GM23338 (cell line): ENCODE data around the gene PAQR4. TPM values are rescaled to one million over a fixed set of nuclear protein-coding genes. Genes with fewer than 3 reads are reported as not detected.

Experiments used
- ATAC-seq: fragments of 200-7000 bp; cut with Tn5 transposase; 3 replicates; pipeline ENCODE4 v1.9.1; 2020
- DNase-seq: peaks from one replicate; pipeline ENCODE4 v3.0.0-alpha.2; 2015; ENCODE audit warnings: low spot score
- H2AFZ ChIP-seq: fragments of 200-600 bp; sonication (generic); 2 replicates; pipeline ENCODE4 v1.8.0; 2016; ENCODE audit warnings: antibody characterized with exemption, mild to moderate bottlenecking, moderate library complexity
- H3F3A ChIP-seq: fragments of 200-600 bp; sonication (generic); replicated peaks from 2 replicates; pipeline ENCODE4 v1.8.0; 2017; ENCODE audit warnings: antibody characterized with exemption, mixed run types, low read depth
- H3K27ac ChIP-seq: fragments of 200-600 bp; sonication (generic); 2 replicates; pipeline ENCODE4 v1.6.1; 2016; ENCODE audit warnings: low read depth
- H3K27me3 ChIP-seq: fragments of 200-600 bp; sonication (generic); 2 replicates; pipeline ENCODE4 v1.8.0; 2016; ENCODE audit warnings: mild to moderate bottlenecking, mixed run types, moderate library complexity; ENCODE audit not compliant: insufficient read depth
- H3K36me3 ChIP-seq: fragments of 200-600 bp; sonication (generic); 2 replicates; pipeline ENCODE4 v1.8.0; 2016; ENCODE audit warnings: mild to moderate bottlenecking; ENCODE audit not compliant: insufficient read depth
- H3K4me1 ChIP-seq: fragments of 200-600 bp; sonication (generic); 2 replicates; pipeline ENCODE4 v1.8.0; 2016; ENCODE audit warnings: mild to moderate bottlenecking, moderate library complexity; ENCODE audit not compliant: insufficient read depth
- H3K4me2 ChIP-seq: fragments of 200-600 bp; sonication (generic); 2 replicates; pipeline ENCODE4 v1.7.1; 2017; ENCODE audit warnings: mixed run types
- H3K4me3 ChIP-seq: fragments of 200-600 bp; sonication (generic); 2 replicates; pipeline ENCODE4 v1.6.1; 2016; ENCODE audit warnings: mixed run types
- H3K79me2 ChIP-seq: fragments of 200-600 bp; sonication (generic); replicated peaks from 2 replicates; pipeline ENCODE4 v1.8.0; 2017; ENCODE audit warnings: mild to moderate bottlenecking; ENCODE audit not compliant: insufficient read depth
- H3K9me2 ChIP-seq: fragments of 200-600 bp; sonication (generic); 2 replicates; pipeline ENCODE4 v1.8.0; 2017; ENCODE audit not compliant: insufficient read depth
- H4K20me1 ChIP-seq: fragments of 200-600 bp; sonication (generic); replicated peaks from 2 replicates; pipeline ENCODE4 v1.8.0; 2017; ENCODE audit warnings: mild to moderate bottlenecking; ENCODE audit not compliant: insufficient read depth
- H3K27ac Mint-ChIP-seq: 2 replicates; pipeline ENCODE4 v1.8.0; 2020; ENCODE audit warnings: inconsistent platforms, mild to moderate bottlenecking, moderate library complexity, mixed read lengths
- H3K27me3 Mint-ChIP-seq: 3 replicates; pipeline ENCODE4 v1.8.0; 2022; ENCODE audit warnings: low read depth, mild to moderate bottlenecking, moderate library complexity, mixed read lengths, inconsistent platforms; ENCODE audit not compliant: insufficient read depth, poor library complexity
- H3K36me3 Mint-ChIP-seq: 3 replicates; pipeline ENCODE4 v1.8.0; 2021; ENCODE audit warnings: low read depth, mild to moderate bottlenecking, inconsistent platforms, moderate library complexity, mixed read lengths
- H3K4me1 Mint-ChIP-seq: 3 replicates; pipeline ENCODE4 v1.8.0; 2020; ENCODE audit warnings: mild to moderate bottlenecking, inconsistent platforms, mixed read lengths
- H3K4me3 Mint-ChIP-seq: 3 replicates; pipeline ENCODE4 v1.8.0; 2021; ENCODE audit warnings: moderate library complexity, mild to moderate bottlenecking, inconsistent platforms, mixed read lengths
- H3K9me3 Mint-ChIP-seq: 3 replicates; pipeline ENCODE4 v1.8.0; 2020; ENCODE audit warnings: moderate library complexity, mild to moderate bottlenecking, inconsistent platforms, mixed read lengths
- CREB1 ChIP-seq: fragments of 250-450 bp; sonication (Bioruptor Pico); IDR thresholded peaks from 2 replicates; pipeline ENCODE4 v1.5.0; 2020; ENCODE audit warnings: low read depth, mild to moderate bottlenecking, moderate library complexity
- EZH2phosphoT487 ChIP-seq: fragments of 200-600 bp; sonication (generic); IDR thresholded peaks from one replicate; pipeline ENCODE4 v1.8.1; 2018; ENCODE audit warnings: antibody characterized with exemption; ENCODE audit not compliant: unreplicated experiment
- JUNB ChIP-seq: IDR thresholded peaks from one replicate; pipeline ENCODE4 v1.6.1; 2016; ENCODE audit warnings: antibody characterized with exemption; ENCODE audit not compliant: unreplicated experiment
- STAT1 ChIP-seq: IDR thresholded peaks from one replicate; pipeline ENCODE4 v1.6.1; 2016; ENCODE audit warnings: antibody characterized with exemption; ENCODE audit not compliant: unreplicated experiment
- ZNF114 ChIP-seq: fragments of 250-450 bp; sonication (Bioruptor Pico); IDR thresholded peaks from 2 replicates; pipeline ENCODE4 v1.5.0; 2020; ENCODE audit warnings: mild to moderate bottlenecking, moderate library complexity
- polyA plus RNA-seq: library from polyadenylated mRNA; unstranded; fragments of >200 nt; fragmentation: Nextera tagmentation; extraction: Ambion mirVana; gene quantifications from 2 replicates; pipeline ENCODE4 v1.2.1, GENCODE V29; 2016
- total RNA-seq: library from RNA; depleted of rRNA; stranded (reverse); fragments of >200 nt; shearing (Covaris generic); gene quantifications from 2 replicates; pipeline ENCODE4 v1.2.3, GENCODE V29; 2014
- TF ChIP-seq, protein P1 (sequence below), 2 experiments: fragments of 200-600 bp in 1 of 2; sonication (generic) in 1 of 2; conservative IDR thresholded peaks; 2 replicates each; pipeline versions ENCODE4 v1.5.1 to v1.6.1; 2016 to 2017; ENCODE audit warnings: antibody characterized with exemption in 2 of 2, low read depth in 2 of 2, mild to moderate bottlenecking in 2 of 2, moderate library complexity in 1 of 2
- TF ChIP-seq, protein P2 (sequence below): fragments of 250-450 bp; sonication (Bioruptor Pico); IDR thresholded peaks from 2 replicates; pipeline ENCODE4 v1.5.0; 2020; ENCODE audit warnings: mild to moderate bottlenecking, moderate library complexity
- TF ChIP-seq, protein P3 (sequence below): IDR thresholded peaks from 2 replicates; pipeline ENCODE4 v1.6.1; 2016; ENCODE audit warnings: antibody characterized with exemption

The PAQR4 gene
- total and polyA plus RNA-seq, 2 experiments from 2014 or later: 7.0 to 29.3 TPM

GRCh38 chr16:2986623-2987188 is 17.6 kb downstream of the PAQR4 start:
- Histone ChIP-seq H2AFZ (no peak overlapping the region), H3K27me3 (no peaks in the 10 kb centered on the region), H3K27ac (no peak overlapping the region), H3K4me2 (no peak overlapping the region), H3F3A (peaks cover 8% of the 10 kb centered on the region; the same call in 1 of the 2 replicates), H3K4me1 (peaks cover 34% of the 10 kb centered on the region), H3K36me3 (no peaks in the 10 kb centered on the region), H3K9me2 (no peaks in the 10 kb centered on the region), H3K79me2 (no peaks in the 10 kb centered on the region), H4K20me1 (no peaks in the 10 kb centered on the region), H3K4me3 (no peak overlapping the region)
- Mint-ChIP-seq H3K36me3 (no peaks in the 10 kb centered on the region; the same call in 2 of the 3 replicates), H3K4me1 (peaks cover 39% of the 10 kb centered on the region), H3K27ac (no peak overlapping the region), H3K9me3 (no peaks in the 10 kb centered on the region; the same call in 2 of the 3 replicates), H3K27me3 (peaks cover 9% of the 10 kb centered on the region), H3K4me3 (no peak overlapping the region)
- DNase-seq (no peak), ATAC-seq (no peak)
- TF ChIP-seq, protein P1, sequence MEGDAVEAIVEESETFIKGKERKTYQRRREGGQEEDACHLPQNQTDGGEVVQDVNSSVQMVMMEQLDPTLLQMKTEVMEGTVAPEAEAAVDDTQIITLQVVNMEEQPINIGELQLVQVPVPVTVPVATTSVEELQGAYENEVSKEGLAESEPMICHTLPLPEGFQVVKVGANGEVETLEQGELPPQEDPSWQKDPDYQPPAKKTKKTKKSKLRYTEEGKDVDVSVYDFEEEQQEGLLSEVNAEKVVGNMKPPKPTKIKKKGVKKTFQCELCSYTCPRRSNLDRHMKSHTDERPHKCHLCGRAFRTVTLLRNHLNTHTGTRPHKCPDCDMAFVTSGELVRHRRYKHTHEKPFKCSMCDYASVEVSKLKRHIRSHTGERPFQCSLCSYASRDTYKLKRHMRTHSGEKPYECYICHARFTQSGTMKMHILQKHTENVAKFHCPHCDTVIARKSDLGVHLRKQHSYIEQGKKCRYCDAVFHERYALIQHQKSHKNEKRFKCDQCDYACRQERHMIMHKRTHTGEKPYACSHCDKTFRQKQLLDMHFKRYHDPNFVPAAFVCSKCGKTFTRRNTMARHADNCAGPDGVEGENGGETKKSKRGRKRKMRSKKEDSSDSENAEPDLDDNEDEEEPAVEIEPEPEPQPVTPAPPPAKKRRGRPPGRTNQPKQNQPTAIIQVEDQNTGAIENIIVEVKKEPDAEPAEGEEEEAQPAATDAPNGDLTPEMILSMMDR (conservative IDR thresholded peaks at IDR 0.05; ENCODE audit: low read depth in 2 of 2): no peak
- no peak for TF ChIP-seq CREB1 (CRISPR knock-in tag)
- TF ChIP-seq JUNB: no peak
- TF ChIP-seq, protein P2, sequence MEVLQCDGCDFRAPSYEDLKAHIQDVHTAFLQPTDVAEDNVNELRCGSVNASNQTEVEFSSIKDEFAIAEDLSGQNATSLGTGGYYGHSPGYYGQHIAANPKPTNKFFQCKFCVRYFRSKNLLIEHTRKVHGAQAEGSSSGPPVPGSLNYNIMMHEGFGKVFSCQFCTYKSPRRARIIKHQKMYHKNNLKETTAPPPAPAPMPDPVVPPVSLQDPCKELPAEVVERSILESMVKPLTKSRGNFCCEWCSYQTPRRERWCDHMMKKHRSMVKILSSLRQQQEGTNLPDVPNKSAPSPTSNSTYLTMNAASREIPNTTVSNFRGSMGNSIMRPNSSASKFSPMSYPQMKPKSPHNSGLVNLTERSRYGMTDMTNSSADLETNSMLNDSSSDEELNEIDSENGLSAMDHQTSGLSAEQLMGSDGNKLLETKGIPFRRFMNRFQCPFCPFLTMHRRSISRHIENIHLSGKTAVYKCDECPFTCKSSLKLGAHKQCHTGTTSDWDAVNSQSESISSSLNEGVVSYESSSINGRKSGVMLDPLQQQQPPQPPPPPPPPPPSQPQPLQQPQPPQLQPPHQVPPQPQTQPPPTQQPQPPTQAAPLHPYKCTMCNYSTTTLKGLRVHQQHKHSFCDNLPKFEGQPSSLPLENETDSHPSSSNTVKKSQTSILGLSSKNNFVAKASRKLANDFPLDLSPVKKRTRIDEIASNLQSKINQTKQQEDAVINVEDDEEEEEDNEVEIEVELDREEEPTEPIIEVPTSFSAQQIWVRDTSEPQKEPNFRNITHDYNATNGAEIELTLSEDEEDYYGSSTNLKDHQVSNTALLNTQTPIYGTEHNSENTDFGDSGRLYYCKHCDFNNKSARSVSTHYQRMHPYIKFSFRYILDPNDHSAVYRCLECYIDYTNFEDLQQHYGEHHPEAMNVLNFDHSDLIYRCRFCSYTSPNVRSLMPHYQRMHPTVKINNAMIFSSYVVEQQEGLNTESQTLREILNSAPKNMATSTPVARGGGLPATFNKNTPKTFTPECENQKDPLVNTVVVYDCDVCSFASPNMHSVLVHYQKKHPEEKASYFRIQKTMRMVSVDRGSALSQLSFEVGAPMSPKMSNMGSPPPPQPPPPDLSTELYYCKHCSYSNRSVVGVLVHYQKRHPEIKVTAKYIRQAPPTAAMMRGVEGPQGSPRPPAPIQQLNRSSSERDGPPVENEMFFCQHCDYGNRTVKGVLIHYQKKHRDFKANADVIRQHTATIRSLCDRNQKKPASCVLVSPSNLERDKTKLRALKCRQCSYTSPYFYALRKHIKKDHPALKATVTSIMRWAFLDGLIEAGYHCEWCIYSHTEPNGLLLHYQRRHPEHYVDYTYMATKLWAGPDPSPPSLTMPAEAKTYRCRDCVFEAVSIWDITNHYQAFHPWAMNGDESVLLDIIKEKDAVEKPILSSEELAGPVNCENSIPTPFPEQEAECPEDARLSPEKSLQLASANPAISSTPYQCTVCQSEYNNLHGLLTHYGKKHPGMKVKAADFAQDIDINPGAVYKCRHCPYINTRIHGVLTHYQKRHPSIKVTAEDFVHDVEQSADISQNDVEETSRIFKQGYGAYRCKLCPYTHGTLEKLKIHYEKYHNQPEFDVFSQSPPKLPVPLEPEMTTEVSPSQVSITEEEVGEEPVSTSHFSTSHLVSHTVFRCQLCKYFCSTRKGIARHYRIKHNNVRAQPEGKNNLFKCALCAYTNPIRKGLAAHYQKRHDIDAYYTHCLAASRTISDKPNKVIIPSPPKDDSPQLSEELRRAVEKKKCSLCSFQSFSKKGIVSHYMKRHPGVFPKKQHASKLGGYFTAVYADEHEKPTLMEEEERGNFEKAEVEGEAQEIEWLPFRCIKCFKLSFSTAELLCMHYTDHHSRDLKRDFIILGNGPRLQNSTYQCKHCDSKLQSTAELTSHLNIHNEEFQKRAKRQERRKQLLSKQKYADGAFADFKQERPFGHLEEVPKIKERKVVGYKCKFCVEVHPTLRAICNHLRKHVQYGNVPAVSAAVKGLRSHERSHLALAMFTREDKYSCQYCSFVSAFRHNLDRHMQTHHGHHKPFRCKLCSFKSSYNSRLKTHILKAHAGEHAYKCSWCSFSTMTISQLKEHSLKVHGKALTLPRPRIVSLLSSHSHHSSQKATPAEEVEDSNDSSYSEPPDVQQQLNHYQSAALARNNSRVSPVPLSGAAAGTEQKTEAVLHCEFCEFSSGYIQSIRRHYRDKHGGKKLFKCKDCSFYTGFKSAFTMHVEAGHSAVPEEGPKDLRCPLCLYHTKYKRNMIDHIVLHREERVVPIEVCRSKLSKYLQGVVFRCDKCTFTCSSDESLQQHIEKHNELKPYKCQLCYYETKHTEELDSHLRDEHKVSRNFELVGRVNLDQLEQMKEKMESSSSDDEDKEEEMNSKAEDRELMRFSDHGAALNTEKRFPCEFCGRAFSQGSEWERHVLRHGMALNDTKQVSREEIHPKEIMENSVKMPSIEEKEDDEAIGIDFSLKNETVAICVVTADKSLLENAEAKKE (CRISPR knock-in tag): no peak
- no peak for TF ChIP-seq EZH2phosphoT487
- no peak for TF ChIP-seq STAT1
- TF ChIP-seq, protein P3, sequence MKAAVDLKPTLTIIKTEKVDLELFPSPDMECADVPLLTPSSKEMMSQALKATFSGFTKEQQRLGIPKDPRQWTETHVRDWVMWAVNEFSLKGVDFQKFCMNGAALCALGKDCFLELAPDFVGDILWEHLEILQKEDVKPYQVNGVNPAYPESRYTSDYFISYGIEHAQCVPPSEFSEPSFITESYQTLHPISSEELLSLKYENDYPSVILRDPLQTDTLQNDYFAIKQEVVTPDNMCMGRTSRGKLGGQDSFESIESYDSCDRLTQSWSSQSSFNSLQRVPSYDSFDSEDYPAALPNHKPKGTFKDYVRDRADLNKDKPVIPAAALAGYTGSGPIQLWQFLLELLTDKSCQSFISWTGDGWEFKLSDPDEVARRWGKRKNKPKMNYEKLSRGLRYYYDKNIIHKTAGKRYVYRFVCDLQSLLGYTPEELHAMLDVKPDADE: no peak
- no peak for TF ChIP-seq ZNF114 (CRISPR knock-in tag)
